IMR-90 (cell line): ENCODE data around the gene SCIN. TPM values are rescaled to one million over a fixed set of nuclear protein-coding genes. Genes with fewer than 3 reads are reported as not detected.

Experiments used
- ATAC-seq: fragments of 200-7000 bp; cut with Tn5 transposase; 2 replicates; pipeline ENCODE4 v1.9.1; 2020; ENCODE audit warnings: low read depth, mild to moderate bottlenecking, moderate library complexity
- BruUV-seq: library from RNA; stranded (reverse); fragments of 400-500 nt; replicated peaks from 2 replicates; lab custom pipeline; 2021; lab: Mats Ljungman, UMichigan
- CTCF ChIA-PET: fragments of 300-600 bp; formaldehyde crosslinking; extraction: SDS; loops from one replicate; lab custom pipeline; 2021; ENCODE audit warnings: antibody characterized with exemption; lab: Yijun Ruan, JAX
- POLR2A ChIA-PET: fragments of 300-600 bp; sonication (Branson Sonifier 250); formaldehyde crosslinking; loops from one replicate; lab custom pipeline; 2022; ENCODE audit warnings: antibody characterized with exemption; ENCODE audit not compliant: unreplicated experiment; lab: Charles Lee
- DNase-seq: peaks from one replicate; pipeline ENCODE4 v3.0.0; 2013
- H2AFZ ChIP-seq: replicated peaks from 2 replicates; pipeline ENCODE3; 2013; ENCODE audit warnings: low read length, mild to moderate bottlenecking; ENCODE audit not compliant: poor library complexity
- H2AK5ac ChIP-seq: 2 replicates; pipeline ENCODE4 v1.6.1; 2013; ENCODE audit warnings: low read depth, low read length, inconsistent platforms
- H2AK9ac ChIP-seq: replicated peaks from 2 replicates; pipeline ENCODE3; 2013; ENCODE audit warnings: mild to moderate bottlenecking, low read depth, low read length, moderate library complexity; ENCODE audit not compliant: poor library complexity
- H2BK120ac ChIP-seq: 2 replicates; pipeline ENCODE4 v1.6.1; 2013; ENCODE audit warnings: low read depth, low read length, inconsistent platforms
- H2BK15ac ChIP-seq: 3 replicates; pipeline ENCODE4 v1.6.1; 2013; ENCODE audit warnings: low read depth, low read length, inconsistent platforms
- H2BK20ac ChIP-seq: 2 replicates; pipeline ENCODE4 v1.6.1; 2013; ENCODE audit warnings: low read depth, mild to moderate bottlenecking, inconsistent platforms, low read length, moderate library complexity
- H2BK5ac ChIP-seq: 2 replicates; pipeline ENCODE4 v1.6.1; 2013; ENCODE audit warnings: mild to moderate bottlenecking, low read depth, low read length, inconsistent platforms; ENCODE audit not compliant: poor library complexity, severe bottlenecking
- H3K14ac ChIP-seq: replicated peaks from 2 replicates; pipeline ENCODE4 v1.6.1; 2013; ENCODE audit warnings: low read depth, low read length, inconsistent platforms
- H3K18ac ChIP-seq: 2 replicates; pipeline ENCODE4 v1.6.1; 2013; ENCODE audit warnings: low read depth, low read length, control low read depth
- H3K23ac ChIP-seq: 2 replicates; pipeline ENCODE4 v1.6.1; 2013; ENCODE audit warnings: low read depth, low read length, inconsistent platforms
- H3K27ac ChIP-seq: 2 replicates; pipeline ENCODE4 v1.5.1; 2013; ENCODE audit warnings: mild to moderate bottlenecking, control low read depth, low read length; ENCODE audit not compliant: insufficient read depth
- H3K27me3 ChIP-seq: 2 replicates; pipeline ENCODE4 v1.6.1; 2013; ENCODE audit warnings: low read length; ENCODE audit not compliant: control insufficient read depth, insufficient read depth
- H3K36me3 ChIP-seq: 2 replicates; pipeline ENCODE4 v1.6.1; 2013; ENCODE audit warnings: low read length, mixed read lengths; ENCODE audit not compliant: control insufficient read depth, insufficient read depth
- H3K4ac ChIP-seq: 2 replicates; pipeline ENCODE4 v1.6.1; 2013; ENCODE audit warnings: low read depth, low read length, inconsistent platforms
- H3K4me1 ChIP-seq: 2 replicates; pipeline ENCODE4 v1.6.1; 2013; ENCODE audit warnings: low read length, mixed read lengths; ENCODE audit not compliant: control insufficient read depth, insufficient read depth
- H3K4me2 ChIP-seq: 2 replicates; pipeline ENCODE4 v1.6.1; 2013; ENCODE audit warnings: low read depth, mild to moderate bottlenecking, control low read depth, low read length, moderate library complexity
- H3K4me3 ChIP-seq: 2 replicates; pipeline ENCODE4 v1.5.1; 2013; ENCODE audit warnings: low read depth, mild to moderate bottlenecking, control low read depth, low read length, moderate library complexity; ENCODE audit not compliant: insufficient read depth
- H3K56ac ChIP-seq: 2 replicates; pipeline ENCODE4 v1.6.1; 2013; ENCODE audit warnings: low read length, inconsistent platforms; ENCODE audit not compliant: insufficient read depth; ENCODE audit errors: extremely low read depth
- H3K79me1 ChIP-seq, 2 experiments: 2 replicates each; pipeline ENCODE4 v1.6.1; 2013; ENCODE audit warnings: low read length in 2 of 2, inconsistent platforms in 1 of 2, low read depth in 1 of 2
- H3K9ac ChIP-seq: 2 replicates; pipeline ENCODE4 v1.6.1; 2013; ENCODE audit warnings: low read depth, low read length, control low read depth
- H3K9me1 ChIP-seq: 2 replicates; pipeline ENCODE4 v1.6.1; 2013; ENCODE audit warnings: low read length, inconsistent platforms; ENCODE audit not compliant: insufficient read depth
- H3K9me3 ChIP-seq: 2 replicates; pipeline ENCODE4 v1.6.1; 2013; ENCODE audit warnings: low read length; ENCODE audit not compliant: control insufficient read depth, insufficient read depth
- H4K20me1 ChIP-seq: 2 replicates; pipeline ENCODE4 v1.6.1; 2013; ENCODE audit warnings: low read length, inconsistent platforms; ENCODE audit not compliant: insufficient read depth
- H4K5ac ChIP-seq: 2 replicates; pipeline ENCODE4 v1.6.1; 2013; ENCODE audit warnings: mild to moderate bottlenecking, low read depth, low read length, control low read depth
- H4K8ac ChIP-seq, 2 experiments: 2 replicates each; pipeline ENCODE4 v1.6.1; 2013; ENCODE audit warnings: low read depth in 2 of 2, low read length in 2 of 2, control low read depth in 1 of 2, inconsistent platforms in 1 of 2
- H4K91ac ChIP-seq: 2 replicates; pipeline ENCODE4 v1.6.1; 2013; ENCODE audit warnings: low read depth, low read length, inconsistent platforms; ENCODE audit not compliant: insufficient read depth
- BHLHE40 ChIP-seq: fragments of 150-350 bp; IDR thresholded peaks from 2 replicates; pipeline ENCODE4 v1.6.1; 2016; ENCODE audit warnings: mild to moderate bottlenecking, low read depth, low read length
- CEBPB ChIP-seq: IDR thresholded peaks from 2 replicates; pipeline ENCODE4 v1.6.1; 2012; ENCODE audit warnings: low read depth, low read length, improper control_type of control experiment
- CHD1 ChIP-seq: IDR thresholded peaks from 2 replicates; pipeline ENCODE4 v1.6.1; 2012; ENCODE audit warnings: low read depth, low read length, improper control_type of control experiment
- ELK1 ChIP-seq: fragments of 150-350 bp; IDR thresholded peaks from 2 replicates; pipeline ENCODE4 v1.6.1; 2016; ENCODE audit warnings: low read depth, mild to moderate bottlenecking, low read length, moderate library complexity, borderline replicate concordance
- FOS ChIP-seq: fragments of 150-350 bp; IDR thresholded peaks from 2 replicates; pipeline ENCODE4 v1.6.1; 2016; ENCODE audit warnings: low read depth, low read length
- MAFK ChIP-seq: IDR thresholded peaks from 2 replicates; pipeline ENCODE4 v1.6.1; 2012; ENCODE audit warnings: low read depth, low read length, improper control_type of control experiment
- MAZ ChIP-seq: IDR thresholded peaks from 2 replicates; pipeline ENCODE4 v1.6.1; 2012; ENCODE audit warnings: low read depth, mild to moderate bottlenecking, low read length, improper control_type of control experiment, moderate library complexity, borderline replicate concordance
- MXI1 ChIP-seq: IDR thresholded peaks from 2 replicates; pipeline ENCODE4 v1.6.1; 2012; ENCODE audit warnings: low read depth, mild to moderate bottlenecking, low read length, moderate library complexity, borderline replicate concordance
- NFE2L2 ChIP-seq: fragments of 150-350 bp; IDR thresholded peaks from 2 replicates; pipeline ENCODE4 v1.6.1; 2016; ENCODE audit warnings: low read depth, mild to moderate bottlenecking, low read length
- POLR2A ChIP-seq: IDR thresholded peaks from 2 replicates; pipeline ENCODE4 v1.6.1; 2012; ENCODE audit warnings: mild to moderate bottlenecking, low read depth, low read length
- RAD21 ChIP-seq: IDR thresholded peaks from 2 replicates; pipeline ENCODE4 v1.6.1; 2012; ENCODE audit warnings: low read length, improper control_type of control experiment
- RCOR1 ChIP-seq: IDR thresholded peaks from 2 replicates; pipeline ENCODE4 v1.6.1; 2012; ENCODE audit warnings: mild to moderate bottlenecking, low read length, improper control_type of control experiment; ENCODE audit not compliant: insufficient replicate concordance
- RFX5 ChIP-seq: IDR thresholded peaks from 2 replicates; pipeline ENCODE4 v1.8.0; 2012; ENCODE audit warnings: low read depth, mild to moderate bottlenecking, low read length, moderate library complexity
- SMC3 ChIP-seq: fragments of 150-350 bp; IDR thresholded peaks from 2 replicates; pipeline ENCODE4 v1.6.1; 2016; ENCODE audit warnings: low read depth, mild to moderate bottlenecking, antibody characterized with exemption, low read length, moderate library complexity
- WGBS, 2 experiments: methylation state at CpG; one replicate each; pipeline versions ENCODE4 v1.1.5 to v1.1.7; 2013; ENCODE audit warnings: missing lambda C conversion rate in 2 of 2; ENCODE audit not compliant: insufficient read length in 1 of 2; ENCODE audit errors: extremely low coverage in 2 of 2; 5-methylcytosine and 5-hydroxymethylcytosine counted together
- dilution Hi-C: fragments of 300-500 bp; cut with HindIII; formaldehyde crosslinking; loops from one replicate; pipeline ENCODE4 v1.14.3; 2018; ENCODE audit warnings: low sequenced_read_pairs; ENCODE audit not compliant: unreplicated experiment
- in situ Hi-C: fragments of 300-500 bp; cut with MboI; formaldehyde crosslinking; loops from 3 replicates; pipeline ENCODE4 v1.14.3; 2019; ENCODE audit warnings: low sequenced_read_pairs, inconsistent platforms, mixed read lengths
- intact Hi-C: fragments of 100-400 bp; cut with micrococcal nuclease; formaldehyde crosslinking; loops from 2 replicates; pipeline ENCODE4 v1.10.0; 2022
- polyA plus RNA-seq, 3 experiments: library from polyadenylated mRNA; depleted of rRNA; stranded (reverse); fragments of >200 nt; gene quantifications; 2 replicates each; pipeline ENCODE4 v1.2.3, GENCODE V29; 2012; ENCODE audit warnings: low replicate concordance in 1 of 3
- total RNA-seq: library from RNA; depleted of rRNA; stranded (reverse); fragments of >200 nt; gene quantifications from 2 replicates; pipeline ENCODE4 v1.2.3, GENCODE V29; 2012
- TF ChIP-seq, protein P1 (sequence below): fragments of 150-350 bp; IDR thresholded peaks from 2 replicates; pipeline ENCODE4 v1.6.1; 2017; ENCODE audit warnings: mild to moderate bottlenecking, antibody characterized with exemption, low read length, low read depth
- TF ChIP-seq, protein P2 (sequence below): conservative IDR thresholded peaks from 2 replicates; pipeline ENCODE4 v1.5.1; 2012; ENCODE audit warnings: mild to moderate bottlenecking, low read depth, low read length, improper control_type of control experiment

SCIN gene
- total and polyA plus RNA-seq, 2 of the 4 experiments (the other 2 are of a cell fraction), result under 0.01 to 0.05 TPM

- Histone ChIP-seq H3K4me3 (no peak overlapping the region), H3K14ac (no peak overlapping the region), H2AFZ (no peak overlapping the region), H2BK5ac (no peak overlapping the region), H3K23ac (no peak overlapping the region), H4K5ac (no peak overlapping the region), H2BK20ac (no peak overlapping the region), H4K91ac (no peak overlapping the region), H3K56ac (no peak overlapping the region), H4K8ac (no peak overlapping the region), H3K9me1 (no peaks in the 10 kb centered on the region), H3K9ac (no peak overlapping the region), H3K4ac (no peak overlapping the region), H3K9me3 (no peaks in the 10 kb centered on the region), H3K79me1 (no peaks in the 10 kb centered on the region), H2BK120ac (no peak overlapping the region), H4K20me1 (no peaks in the 10 kb centered on the region), H2BK15ac (no peak overlapping the region), H2AK9ac (no peak overlapping the region), H3K4me2 (no peak overlapping the region), H3K27ac (no peak overlapping the region), H3K18ac (no peak overlapping the region), H3K36me3 (no peaks in the 10 kb centered on the region), H3K4me1 (no peaks in the 10 kb centered on the region), H2AK5ac (no peak overlapping the region), H3K27me3 (no peaks in the 10 kb centered on the region)
- intact Hi-C loops (no loop called here), dilution Hi-C loops (no loop called here), in situ Hi-C loops (no loop called here)
- BruUV-seq, result no TSS peak
- ATAC-seq (no peak), DNase-seq (no peak)
- no CpG with 5 or more reads among the region's 1 CpG for WGBS, 2 experiments
- POLR2A ChIA-PET, result no interaction called here
- CTCF ChIA-PET, result interaction anchor here (0.8 to 1.5 kb wide), 2 partner anchors 28 to 71 kb away, joined by 3 to 4 read pairs; no protein-coding TSS in a partner anchor
- TF ChIP-seq CHD1 (no peak), RAD21 (no peak), NFE2L2 (no peak), ELK1 (no peak), POLR2A (no peak), MXI1 (no peak), FOS (no peak), MAZ (no peak), MAFK (no peak), RCOR1 (no peak), CEBPB (no peak), BHLHE40 (no peak), RFX5 (no peak), SMC3 (no peak)
- TF ChIP-seq, protein P1, sequence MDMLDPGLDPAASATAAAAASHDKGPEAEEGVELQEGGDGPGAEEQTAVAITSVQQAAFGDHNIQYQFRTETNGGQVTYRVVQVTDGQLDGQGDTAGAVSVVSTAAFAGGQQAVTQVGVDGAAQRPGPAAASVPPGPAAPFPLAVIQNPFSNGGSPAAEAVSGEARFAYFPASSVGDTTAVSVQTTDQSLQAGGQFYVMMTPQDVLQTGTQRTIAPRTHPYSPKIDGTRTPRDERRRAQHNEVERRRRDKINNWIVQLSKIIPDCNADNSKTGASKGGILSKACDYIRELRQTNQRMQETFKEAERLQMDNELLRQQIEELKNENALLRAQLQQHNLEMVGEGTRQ, result no peak
- TF ChIP-seq, protein P2, sequence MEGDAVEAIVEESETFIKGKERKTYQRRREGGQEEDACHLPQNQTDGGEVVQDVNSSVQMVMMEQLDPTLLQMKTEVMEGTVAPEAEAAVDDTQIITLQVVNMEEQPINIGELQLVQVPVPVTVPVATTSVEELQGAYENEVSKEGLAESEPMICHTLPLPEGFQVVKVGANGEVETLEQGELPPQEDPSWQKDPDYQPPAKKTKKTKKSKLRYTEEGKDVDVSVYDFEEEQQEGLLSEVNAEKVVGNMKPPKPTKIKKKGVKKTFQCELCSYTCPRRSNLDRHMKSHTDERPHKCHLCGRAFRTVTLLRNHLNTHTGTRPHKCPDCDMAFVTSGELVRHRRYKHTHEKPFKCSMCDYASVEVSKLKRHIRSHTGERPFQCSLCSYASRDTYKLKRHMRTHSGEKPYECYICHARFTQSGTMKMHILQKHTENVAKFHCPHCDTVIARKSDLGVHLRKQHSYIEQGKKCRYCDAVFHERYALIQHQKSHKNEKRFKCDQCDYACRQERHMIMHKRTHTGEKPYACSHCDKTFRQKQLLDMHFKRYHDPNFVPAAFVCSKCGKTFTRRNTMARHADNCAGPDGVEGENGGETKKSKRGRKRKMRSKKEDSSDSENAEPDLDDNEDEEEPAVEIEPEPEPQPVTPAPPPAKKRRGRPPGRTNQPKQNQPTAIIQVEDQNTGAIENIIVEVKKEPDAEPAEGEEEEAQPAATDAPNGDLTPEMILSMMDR, result no peak
These were observed 17.6 kb upstream of the SCIN start for GRCh38 chr7:12552876-12553275.
